Right forelimb (tissue), 1 donor: ENCODE results near the gene IFI35.
"Not testable (repeated sequence)": the region's sequence is repeated elsewhere in the genome, so short reads cannot be mapped to it uniquely, and the experiment has no call there.

ENCODE experiments used
- DNase-seq: peaks from one replicate; pipeline ENCODE4 v3.0.0-alpha.2; 2018

Gene IFI35

GRCh38 chr17:42997984-42998938 lies 8.3 kb upstream of the IFI35 start, which contains the start of gene RPL27:
Gene RPL27 (plus strand): TSS chr17:42998419. CDS start chr17:42998751, 332 bp downstream.
- peak; percentile 98 for DNase-seq

DNA sequence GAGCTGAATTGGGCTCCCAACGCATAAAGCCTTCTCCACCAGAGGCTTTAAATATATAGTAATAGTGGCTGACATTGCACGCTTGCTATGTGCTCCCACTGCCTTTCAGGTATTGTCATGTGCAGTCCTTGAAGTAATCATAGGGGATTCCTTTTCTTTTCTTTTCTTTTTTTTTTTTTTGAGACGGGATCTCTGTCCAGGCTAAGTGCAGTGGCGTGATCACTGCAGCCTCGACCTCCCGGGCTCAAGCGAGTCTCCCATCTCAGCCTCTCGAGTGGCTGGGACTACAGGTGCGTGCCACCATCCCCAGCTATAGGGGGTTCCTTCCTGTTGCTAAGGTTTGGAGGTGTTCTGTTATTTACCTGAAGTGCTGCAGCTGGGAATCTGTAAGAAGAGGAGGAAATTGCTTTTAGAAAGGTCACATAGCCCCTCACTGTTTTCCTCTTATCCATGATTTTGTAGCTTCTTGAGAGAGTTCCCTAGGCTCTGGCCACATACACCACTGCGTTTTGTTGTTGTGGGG lies 7.5 kb upstream of the IFI35 start:
- no peak for DNase-seq

GRCh38 chr17:43000894-43001293 lies 5.7 kb upstream of the IFI35 start:
- DNase-seq, result not testable (repeated sequence)

GRCh38 chr17:43003542-43004172 lies 2.9 kb upstream of the IFI35 start:
- no peak for DNase-seq

- no peak for DNase-seq
Observed at GRCh38 chr17:43010667-43011308, 4.2 kb downstream of the IFI35 start.

DNA sequence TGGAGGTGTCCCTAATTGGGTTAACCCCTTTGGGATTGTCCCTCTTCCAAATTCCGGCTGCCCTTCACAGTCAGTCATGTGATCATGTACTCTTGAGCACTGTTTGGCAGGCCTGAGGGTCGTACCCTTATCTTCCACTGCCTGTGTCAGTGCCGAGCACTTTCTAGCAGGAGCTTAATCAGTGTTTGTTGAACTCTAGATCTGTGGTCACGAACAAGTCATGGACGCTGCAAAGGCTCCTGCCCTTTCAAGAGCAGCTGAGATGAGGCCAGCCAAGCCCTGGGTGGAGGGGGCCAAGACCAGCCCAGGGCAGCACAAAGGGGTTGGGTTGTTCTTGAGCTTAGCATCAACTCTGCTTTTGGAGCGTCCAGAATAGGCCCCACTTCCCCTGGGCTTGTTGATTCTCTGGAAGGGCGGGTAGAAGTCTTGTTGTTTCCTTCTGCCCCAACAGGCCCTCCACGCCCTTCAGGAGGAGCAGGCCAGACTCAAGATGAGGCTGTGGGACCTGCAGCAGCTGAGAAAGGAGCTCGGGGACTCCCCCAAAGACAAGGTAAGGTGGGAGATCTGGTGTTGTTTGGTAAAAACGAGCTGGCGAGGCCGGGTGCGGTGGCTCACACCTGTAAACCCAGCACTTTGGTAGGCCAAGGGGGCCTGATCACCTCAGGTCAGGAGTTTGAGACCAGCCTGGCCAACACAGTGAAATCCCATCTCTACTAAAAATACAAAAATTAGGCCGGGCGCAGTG lies 5.3 kb downstream of the IFI35 start:
- no peak for DNase-seq

- DNase-seq, result no peak
Observed at GRCh38 chr17:43013296-43013695, 6.7 kb downstream of the IFI35 start.

- no peak for DNase-seq
Observed at GRCh38 chr17:43014020-43014648, 7.5 kb downstream of the IFI35 start.

GRCh38 chr17:43014649-43015542 lies 8.3 kb downstream of the IFI35 start:
- DNase-seq, result no peak

- DNase-seq, result no peak
Observed at GRCh38 chr17:43015579-43015978, 9.0 kb downstream of the IFI35 start.

DNA sequence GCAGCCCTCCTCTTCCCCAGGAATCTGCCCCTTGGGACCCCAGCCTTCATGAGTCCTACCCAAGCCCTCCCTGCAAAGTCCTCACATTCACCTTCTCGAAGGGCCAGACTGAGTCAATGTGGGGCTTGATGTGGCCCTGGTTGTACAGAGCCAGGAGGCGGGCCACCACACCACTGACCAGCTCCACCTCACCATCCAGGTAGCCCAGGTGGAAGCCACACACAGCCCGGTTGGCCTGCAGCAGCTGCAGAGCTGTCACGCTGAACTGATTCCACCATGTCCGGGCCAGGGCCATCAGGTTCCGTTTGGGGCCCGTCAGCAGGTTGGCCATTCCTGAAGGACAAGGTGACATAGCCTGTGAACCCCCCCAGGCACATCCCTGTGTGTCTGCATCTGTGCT lies 9.6 kb downstream of the IFI35 start:
- DNase-seq, result no peak

DNA sequence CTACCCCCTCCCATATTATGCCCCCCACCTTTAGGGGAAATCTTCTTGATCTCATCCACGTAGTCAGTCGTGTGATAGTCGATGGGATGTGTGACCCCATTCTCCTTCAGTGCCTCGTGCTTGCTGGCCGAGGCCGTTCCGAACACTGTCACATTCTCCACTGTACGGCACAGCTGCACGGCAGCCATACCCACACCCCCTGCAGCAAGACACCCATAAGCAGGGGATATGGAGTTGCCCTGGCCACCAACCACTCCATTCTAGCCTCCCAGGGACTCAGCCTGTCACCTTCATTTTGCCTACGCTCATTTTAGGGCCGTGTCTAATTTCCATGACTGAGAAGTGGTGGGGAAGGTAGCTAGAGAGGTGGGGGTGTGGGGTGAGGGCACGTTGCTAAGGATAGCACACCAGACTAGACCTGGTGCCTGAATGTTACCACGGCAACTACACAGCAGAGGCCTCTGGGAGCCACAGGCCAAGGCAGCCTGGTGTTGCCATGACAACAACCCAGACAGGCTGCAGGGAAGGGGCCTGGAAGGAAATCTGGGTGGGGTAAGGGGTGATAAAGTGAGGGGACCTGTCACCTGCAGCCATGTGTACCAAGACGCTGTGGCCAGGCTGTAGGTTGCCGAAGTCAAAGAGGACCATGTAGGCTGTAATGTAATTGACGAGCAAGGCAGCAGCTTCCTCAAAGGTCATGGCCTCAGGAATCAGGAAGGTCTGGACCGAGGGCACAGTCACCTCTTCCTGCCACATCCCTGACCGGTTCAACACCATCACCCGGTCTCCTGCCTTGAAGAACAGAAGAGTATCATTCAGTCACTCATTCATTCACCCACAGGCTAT lies 11.6 kb downstream of the IFI35 start:
- no peak for DNase-seq

GRCh38 chr17:43018932-43019331 lies 12.3 kb downstream of the IFI35 start:
- no peak for DNase-seq

DNA sequence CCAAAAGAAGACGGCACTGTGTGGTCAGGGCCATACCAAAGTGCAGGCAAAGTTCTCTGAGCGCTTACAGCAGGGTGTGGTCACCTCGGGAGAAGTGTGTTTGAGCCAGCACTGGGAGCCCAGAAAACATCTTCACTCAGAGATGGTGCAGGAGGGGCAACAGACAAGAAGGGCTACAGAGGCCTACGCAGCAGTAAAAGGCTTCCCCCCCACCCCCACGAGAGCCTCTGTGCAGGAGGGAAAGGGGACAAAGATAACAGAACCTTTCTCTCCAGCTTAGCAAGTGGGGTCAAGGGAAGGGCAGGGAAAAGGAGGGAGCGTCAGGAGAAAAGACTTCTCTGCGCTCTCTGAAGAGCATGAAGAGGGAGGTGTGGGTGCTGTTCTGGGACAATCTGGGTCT lies 12.8 kb downstream of the IFI35 start:
- no peak for DNase-seq

DNA sequence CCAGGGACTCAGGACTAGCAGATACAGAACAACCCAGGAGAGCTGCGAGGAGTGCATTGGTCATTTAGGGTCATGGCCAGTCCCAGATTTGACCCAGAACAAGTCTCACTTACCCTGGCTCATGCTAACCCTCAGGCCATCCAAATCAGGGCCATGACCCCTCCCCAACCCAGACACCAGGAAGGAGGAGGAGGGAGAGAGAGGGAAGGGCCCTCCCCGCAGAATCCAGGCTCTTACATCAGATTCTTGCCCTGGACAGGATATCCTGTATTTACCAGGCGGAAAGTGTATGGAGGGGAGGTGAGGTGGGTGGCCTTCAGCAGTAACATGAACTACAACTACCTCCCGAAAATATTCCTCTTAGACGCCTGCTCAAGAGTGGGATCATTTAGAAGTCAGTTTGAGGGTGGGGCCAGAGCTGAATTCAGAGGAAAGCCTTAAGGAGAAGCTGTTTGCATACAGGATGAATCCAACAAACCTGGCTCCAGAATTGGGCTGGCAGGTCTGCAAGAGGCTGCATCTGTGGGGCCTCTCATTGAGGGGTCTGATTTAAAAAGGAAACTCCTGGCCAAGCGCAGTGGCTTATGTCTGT lies 13.5 kb downstream of the IFI35 start:
- no peak for DNase-seq

DNA sequence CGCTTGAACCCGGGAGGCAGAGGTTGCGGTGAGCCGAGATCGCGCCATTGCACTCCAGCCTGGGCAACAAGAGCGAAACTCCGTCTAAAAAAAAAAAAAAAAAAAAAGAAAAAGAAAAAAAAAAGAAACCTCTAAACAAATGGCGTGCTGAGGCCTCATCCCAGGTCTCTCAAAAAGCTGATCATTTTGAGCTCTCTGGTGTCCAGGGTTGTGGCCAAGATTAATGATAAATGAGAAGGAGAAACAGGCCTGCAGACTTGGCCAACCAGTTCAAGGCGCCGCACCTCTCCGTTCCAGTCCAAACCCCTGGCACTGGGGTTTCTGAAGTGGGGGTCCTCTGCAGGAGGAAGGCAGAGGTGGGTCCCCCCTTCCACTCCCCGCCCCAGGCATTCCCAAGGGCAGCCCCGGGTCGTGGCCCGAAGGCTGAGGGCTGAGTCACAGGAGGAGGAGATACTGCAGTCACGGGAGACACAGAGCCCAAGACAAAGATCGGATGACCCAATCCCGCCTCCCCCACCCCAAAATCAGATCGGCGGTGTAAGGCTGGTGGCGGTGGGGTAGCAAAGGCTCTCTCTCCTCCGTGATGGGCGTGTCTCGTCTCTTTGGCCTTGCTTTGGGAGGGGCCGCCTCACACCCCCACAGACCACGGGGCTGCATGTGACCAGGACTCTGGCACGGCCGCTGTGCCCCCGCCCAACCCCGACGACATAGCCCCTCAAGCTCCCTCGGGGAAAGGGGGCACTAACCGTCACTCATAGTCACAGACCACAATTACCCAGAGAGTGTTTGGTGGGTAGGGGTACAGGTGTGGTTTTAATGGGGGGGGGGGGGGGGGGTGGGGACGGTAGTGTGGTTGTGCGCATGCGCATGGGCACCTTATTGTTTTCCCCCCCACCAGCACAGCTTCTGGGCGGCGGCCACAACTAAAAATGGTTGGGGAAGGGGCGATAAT lies 14.5 kb downstream of the IFI35 start:
- peak; percentile 74 for DNase-seq

- peak; percentile 88 for DNase-seq
Observed at GRCh38 chr17:43021741-43022512, 15.3 kb downstream of the IFI35 start, which contains the start of gene VAT1. Gene VAT1 (minus strand): TSS chr17:43022385. CDS start chr17:43022322, 63 bp downstream.
